Measurements from ENCODE around the gene ERH. TPM values are rescaled to one million over a fixed set of nuclear protein-coding genes. Genes with fewer than 3 reads are reported as not detected.

The ERH gene
- total and polyA plus RNA-seq, 10 of the 15 experiments (the other 5 are each of a cell fraction or from before 2014, with no cell fraction given) = 255 to 852 (median 382) TPM

GRCh38 chr14:69424149-69424923, 26.2 kb upstream of the ERH start:
- ATAC-seq (no peak), FAIRE-seq (no peak), DNase-seq (ENCODE audit: low read depth, low spot score) (no peak)
- no peaks in the 10 kb centered on the region for H3K27me3 ChIP-seq (replicated peaks in 1 of 2; ENCODE audit: control insufficient read depth in 2 of 2, insufficient read depth in 2 of 2, low read length in 1 of 2)
- no peaks in the 10 kb centered on the region for H4K20me1 ChIP-seq (ENCODE audit: control insufficient read depth, insufficient read depth)
- H3K79me2 ChIP-seq (ENCODE audit: control insufficient read depth, insufficient read depth, low read length) = peaks cover 1% of the 10 kb centered on the region; the same call in 1 of the 2 replicates
- intact Hi-C loops (cut with micrococcal nuclease; ENCODE audit: unreplicated experiment) = no loop called here
- H3K9me3 ChIP-seq (replicated peaks; ENCODE audit: control insufficient read depth, insufficient read depth, low read length) = peaks cover under 1% of the 10 kb centered on the region; the same call in 1 of the 3 replicates
- H3K4me1 ChIP-seq (ENCODE audit: control insufficient read depth, insufficient read depth, low read length) = peaks cover 10% of the 10 kb centered on the region; the same call in 1 of the 2 replicates
- no peak overlapping the region for H3K4me2 ChIP-seq (ENCODE audit: control insufficient read depth, insufficient read depth)
- RAD21 ChIA-PET (ENCODE audit: unreplicated experiment) = no interaction called here
- no peak overlapping the region for H3K27ac ChIP-seq (ENCODE audit: control insufficient read depth, insufficient read depth)
- no peak overlapping the region for H3K4me3 ChIP-seq
- in situ Hi-C loops (cut with MboI) = no loop called here
- SMC1A ChIA-PET (ENCODE audit: uncharacterized antibody, unreplicated experiment) = interaction anchor here (0.9 to 1.0 kb wide), 3 partner anchors 18 to 48 kb away, joined by 3 read pairs; no protein-coding TSS in a partner anchor
- H3K36me3 ChIP-seq (ENCODE audit: control insufficient read depth in 2 of 2, insufficient read depth in 2 of 2, low read length in 1 of 2) = peaks cover 1 to 23% of the 10 kb centered on the region in 2 experiments; a peak in 3 of 4 replicates
- no TSS peak for BruUV-seq (replicated peaks)
- POLR2A ChIA-PET = interaction anchor here (0.6 to 1.4 kb wide), 4 partner anchors 19 to 1538 kb away, joined by 3 to 4 read pairs (median 3); no protein-coding TSS in a partner anchor
- 89% methylated on average over 2 of the region's 2 CpGs for WGBS (ENCODE audit: insufficient coverage, insufficient replicate concordance, low lambda C conversion rate, missing lambda C conversion rate)
- TF ChIP-seq JUND (IDR thresholded peaks at IDR 0.05; ENCODE audit: low read depth, low read length) = no peak
- no peak for TF ChIP-seq MYB (IDR thresholded peaks at IDR 0.05; ENCODE audit: borderline replicate concordance, low read depth, low read length)
- no peak for TF ChIP-seq HSF1 (IDR thresholded peaks at IDR 0.05; ENCODE audit: low read depth, low read length)
- TF ChIP-seq NFYA (IDR thresholded peaks at IDR 0.05; ENCODE audit: borderline replicate concordance, low read depth, low read length) = no peak
- TF ChIP-seq GATAD2B (conservative IDR thresholded peaks at IDR 0.05; ENCODE audit: low read depth) = no peak
- TF ChIP-seq MTA3 (IDR thresholded peaks at IDR 0.05; ENCODE audit: borderline replicate concordance, low read length) = no peak
- TF ChIP-seq RAD21 (IDR thresholded peaks at IDR 0.05; ENCODE audit: insufficient read depth, low read depth, low read length) = no peak
- TF ChIP-seq CEBPB (IDR thresholded peaks at IDR 0.05; ENCODE audit: borderline replicate concordance in 1 of 2, low read depth in 2 of 2, low read length in 2 of 2) = no peak
- no peak for TF ChIP-seq ZNF24 (IDR thresholded peaks at IDR 0.05)
- TF ChIP-seq SKIL (IDR thresholded peaks at IDR 0.05; ENCODE audit: low read depth, poor library complexity, severe bottlenecking) = no peak
- CTCF ChIA-PET = interaction anchor here (0.6 kb wide), 1 partner anchor 161 kb away, joined by 3 read pairs; no protein-coding TSS in a partner anchor
- H2AFZ ChIP-seq (ENCODE audit: control insufficient read depth, low read depth, low read length) = no peak overlapping the region
- no peak overlapping the region for H3K9ac ChIP-seq (ENCODE audit: control insufficient read depth, insufficient read depth, low read length)
